ENCODE results near the gene CARD18.

GRCh38 chr11:105109855-105110687 is 29.5 kb downstream of the CARD18 start:
- no peak for TF ChIP-seq CTCF (IDR thresholded peaks at IDR 0.05; ENCODE audit: low read length)
- no peak for TF ChIP-seq EZH2 (optimal IDR thresholded peaks at IDR 0.05; ENCODE audit: low read depth, low read length)
